Activated naive CD8-positive, alpha-beta T cell treated with anti-CD3 and anti-CD28 coated beads for 36 hours (primary cell): ENCODE data around the gene STARD8. TPM values are rescaled to one million over a fixed set of nuclear protein-coding genes. Genes with fewer than 3 reads are reported as not detected.

Experiments
- DNase-seq: peaks from one replicate; pipeline ENCODE4 v3.0.0; 2021
- H3K27ac Mint-ChIP-seq: one replicate; pipeline ENCODE4 v1.8.0; 2022; ENCODE audit warnings: mild to moderate bottlenecking, moderate library complexity, mixed read lengths
- H3K27me3 Mint-ChIP-seq: one replicate; pipeline ENCODE4 v1.8.0; 2022; ENCODE audit warnings: mild to moderate bottlenecking, mixed read lengths
- H3K36me3 Mint-ChIP-seq: one replicate; pipeline ENCODE4 v1.8.0; 2021; ENCODE audit warnings: mild to moderate bottlenecking, mixed read lengths
- H3K4me1 Mint-ChIP-seq: one replicate; pipeline ENCODE4 v1.8.0; 2021; ENCODE audit warnings: mixed read lengths
- H3K4me3 Mint-ChIP-seq: one replicate; pipeline ENCODE4 v1.8.0; 2022; ENCODE audit warnings: mild to moderate bottlenecking, moderate library complexity, mixed read lengths
- H3K9me3 Mint-ChIP-seq: one replicate; pipeline ENCODE4 v1.8.0; 2022; ENCODE audit warnings: mixed read lengths
- total RNA-seq, 2 experiments: library from RNA; stranded (reverse); gene quantifications; one replicate each; pipeline ENCODE4 v1.2.3, GENCODE V29; 2021

STARD8 gene
- total RNA-seq, 2 experiments from 2014 or later, result 0.31 to 0.50 TPM

- peak; percentile 3 for DNase-seq
- Mint-ChIP-seq H3K4me1 (no peaks in the 10 kb centered on the region), H3K27ac (no peak overlapping the region), H3K9me3 (no peaks in the 10 kb centered on the region), H3K36me3 (no peaks in the 10 kb centered on the region), H3K4me3 (no peak overlapping the region), H3K27me3 (no peaks in the 10 kb centered on the region)
Measured at GRCh38 chrX:68710870-68711576, 63.6 kb downstream of the STARD8 start.

GRCh38 chrX:68711845-68712244 lies 64.4 kb downstream of the STARD8 start:
- no peaks in the 10 kb centered on the region for H3K36me3 Mint-ChIP-seq
- DNase-seq, result no peak

GRCh38 chrX:68714856-68715255 lies 67.4 kb downstream of the STARD8 start:
- no peaks in the 10 kb centered on the region for H3K9me3 Mint-ChIP-seq
- no peak overlapping the region for H3K4me3 Mint-ChIP-seq
- H3K27me3 Mint-ChIP-seq, result no peaks in the 10 kb centered on the region
- no peak overlapping the region for H3K27ac Mint-ChIP-seq
- DNase-seq, result no peak
- no peaks in the 10 kb centered on the region for H3K4me1 Mint-ChIP-seq
- no peaks in the 10 kb centered on the region for H3K36me3 Mint-ChIP-seq

More at GRCh38 chrX:68711845-68712244, 64.4 kb downstream of the STARD8 start:
- no peaks in the 10 kb centered on the region for H3K27me3 Mint-ChIP-seq
- H3K27ac Mint-ChIP-seq, result no peak overlapping the region
- H3K9me3 Mint-ChIP-seq, result no peaks in the 10 kb centered on the region
- H3K4me1 Mint-ChIP-seq, result no peaks in the 10 kb centered on the region
- no peak overlapping the region for H3K4me3 Mint-ChIP-seq

- no peak for DNase-seq
- Mint-ChIP-seq H3K9me3 (no peaks in the 10 kb centered on the region), H3K27me3 (no peaks in the 10 kb centered on the region), H3K27ac (no peak overlapping the region), H3K36me3 (no peaks in the 10 kb centered on the region), H3K4me1 (no peaks in the 10 kb centered on the region), H3K4me3 (no peak overlapping the region)
Measured at GRCh38 chrX:68717196-68717595, 69.7 kb downstream of the STARD8 start.

- Mint-ChIP-seq H3K27me3 (no peaks in the 10 kb centered on the region), H3K27ac (no peak overlapping the region), H3K9me3 (no peaks in the 10 kb centered on the region), H3K4me1 (no peaks in the 10 kb centered on the region), H3K36me3 (no peaks in the 10 kb centered on the region), H3K4me3 (no peak overlapping the region)
- DNase-seq, result no peak
Measured at GRCh38 chrX:68717663-68718442, 70.4 kb downstream of the STARD8 start.

- Mint-ChIP-seq H3K9me3 (no peaks in the 10 kb centered on the region), H3K4me3 (no peak overlapping the region), H3K27me3 (no peaks in the 10 kb centered on the region), H3K36me3 (no peaks in the 10 kb centered on the region), H3K4me1 (no peaks in the 10 kb centered on the region), H3K27ac (no peak overlapping the region)
- no peak for DNase-seq
Measured at GRCh38 chrX:68718443-68718820, 71.0 kb downstream of the STARD8 start.

- no peak for DNase-seq
- Mint-ChIP-seq H3K27me3 (no peaks in the 10 kb centered on the region), H3K4me3 (no peak overlapping the region), H3K27ac (no peak overlapping the region), H3K9me3 (no peaks in the 10 kb centered on the region), H3K36me3 (no peaks in the 10 kb centered on the region), H3K4me1 (no peaks in the 10 kb centered on the region)
Measured at GRCh38 chrX:68719181-68719903, 71.9 kb downstream of the STARD8 start.

GRCh38 chrX:68719904-68720614 lies 72.6 kb downstream of the STARD8 start:
- no peak overlapping the region for H3K27ac Mint-ChIP-seq
- H3K9me3 Mint-ChIP-seq, result no peaks in the 10 kb centered on the region
- no peak overlapping the region for H3K4me3 Mint-ChIP-seq
- H3K4me1 Mint-ChIP-seq, result no peaks in the 10 kb centered on the region
- no peak for DNase-seq
- no peaks in the 10 kb centered on the region for H3K27me3 Mint-ChIP-seq
- H3K36me3 Mint-ChIP-seq, result no peaks in the 10 kb centered on the region

- no peak overlapping the region for H3K4me3 Mint-ChIP-seq
- no peak overlapping the region for H3K27ac Mint-ChIP-seq
- H3K9me3 Mint-ChIP-seq, result no peaks in the 10 kb centered on the region
- no peak for DNase-seq
- H3K36me3 Mint-ChIP-seq, result no peaks in the 10 kb centered on the region
- H3K27me3 Mint-ChIP-seq, result no peaks in the 10 kb centered on the region
- no peaks in the 10 kb centered on the region for H3K4me1 Mint-ChIP-seq
Measured at GRCh38 chrX:68720851-68721250, 73.4 kb downstream of the STARD8 start.

GRCh38 chrX:68721546-68721945 lies 74.1 kb downstream of the STARD8 start:
- Mint-ChIP-seq H3K27me3 (no peaks in the 10 kb centered on the region), H3K27ac (no peak overlapping the region), H3K4me1 (no peaks in the 10 kb centered on the region), H3K36me3 (no peaks in the 10 kb centered on the region), H3K9me3 (no peaks in the 10 kb centered on the region), H3K4me3 (no peak overlapping the region)
- DNase-seq, result no peak

GRCh38 chrX:68721991-68722860 lies 74.8 kb downstream of the STARD8 start:
- H3K9me3 Mint-ChIP-seq, result no peaks in the 10 kb centered on the region
- no peaks in the 10 kb centered on the region for H3K27me3 Mint-ChIP-seq
- H3K36me3 Mint-ChIP-seq, result no peaks in the 10 kb centered on the region
- DNase-seq, result no peak
- no peak overlapping the region for H3K27ac Mint-ChIP-seq
- H3K4me3 Mint-ChIP-seq, result no peak overlapping the region
- H3K4me1 Mint-ChIP-seq, result no peaks in the 10 kb centered on the region

- H3K27me3 Mint-ChIP-seq, result no peaks in the 10 kb centered on the region
- H3K4me3 Mint-ChIP-seq, result no peak overlapping the region
- H3K4me1 Mint-ChIP-seq, result no peaks in the 10 kb centered on the region
- H3K9me3 Mint-ChIP-seq, result no peaks in the 10 kb centered on the region
- no peak for DNase-seq
- no peaks in the 10 kb centered on the region for H3K36me3 Mint-ChIP-seq
- no peak overlapping the region for H3K27ac Mint-ChIP-seq
Measured at GRCh38 chrX:68723491-68724155, 76.2 kb downstream of the STARD8 start.

GRCh38 chrX:68724531-68725020 lies 77.1 kb downstream of the STARD8 start:
- no peaks in the 10 kb centered on the region for H3K36me3 Mint-ChIP-seq
- no peaks in the 10 kb centered on the region for H3K9me3 Mint-ChIP-seq
- no peaks in the 10 kb centered on the region for H3K27me3 Mint-ChIP-seq
- DNase-seq, result no peak
- H3K27ac Mint-ChIP-seq, result no peak overlapping the region
- H3K4me1 Mint-ChIP-seq, result no peaks in the 10 kb centered on the region
- H3K4me3 Mint-ChIP-seq, result no peak overlapping the region
